CD14-positive monocyte (primary cell): ENCODE results near the gene MAPK1IP1L. TPM values are rescaled to one million over a fixed set of nuclear protein-coding genes. Genes with fewer than 3 reads are reported as not detected.
A peak's percentile ranks its signal among the peaks of the same experiment; 100 is the strongest.

Experiments
- DNase-seq, 3 donors: peaks; one replicate each; pipeline ENCODE4 v3.0.0-alpha.2; 2011 to 2022
- H2AFZ ChIP-seq: 2 replicates; pipeline ENCODE4 v1.6.0; 2012; ENCODE audit warnings: mild to moderate bottlenecking, low read depth, low read length, inconsistent platforms; ENCODE audit not compliant: insufficient read depth, poor library complexity, severe bottlenecking
- H3K27ac ChIP-seq, 2 donors: 1 replicate in 1 of 2; 2 replicates in 1 of 2; pipeline ENCODE4 v1.5.1; 2012 to 2013; ENCODE audit warnings: low read length in 2 of 2, control low read depth in 1 of 2, inconsistent platforms in 1 of 2, low read depth in 1 of 2, mild to moderate bottlenecking in 1 of 2
- H3K27me3 ChIP-seq, 2 donors: one replicate each; pipeline versions ENCODE4 v1.6.0 to v1.6.1; 2011 to 2013; ENCODE audit warnings: low read length in 2 of 2; ENCODE audit not compliant: control insufficient read depth in 2 of 2, insufficient read depth in 2 of 2
- H3K36me3 ChIP-seq, 2 donors: replicated peaks in 1 of 2; 1 replicate in 1 of 2; 2 replicates in 1 of 2; pipeline versions ENCODE4 v1.5.1 to v1.6.1; 2012 to 2013; ENCODE audit warnings: low read length in 2 of 2, control low read depth in 1 of 2, inconsistent platforms in 1 of 2, mild to moderate bottlenecking in 1 of 2; ENCODE audit not compliant: insufficient read depth in 2 of 2, control insufficient read depth in 1 of 2
- H3K4me1 ChIP-seq, 2 donors: 1 replicate in 1 of 2; 2 replicates in 1 of 2; pipeline versions ENCODE4 v1.5.1 to v1.6.1; 2012 to 2013; ENCODE audit warnings: low read length in 2 of 2, control low read depth in 1 of 2, inconsistent platforms in 1 of 2, mild to moderate bottlenecking in 1 of 2, moderate library complexity in 1 of 2; ENCODE audit not compliant: insufficient read depth in 2 of 2, control insufficient read depth in 1 of 2
- H3K4me2 ChIP-seq: replicated peaks from 2 replicates; pipeline ENCODE3; 2012; ENCODE audit warnings: low read length, moderate library complexity, mild to moderate bottlenecking; ENCODE audit not compliant: poor library complexity, severe bottlenecking; ENCODE audit errors: extremely low read depth
- H3K4me3 ChIP-seq, 3 experiments: fragments of 200-600 bp in 1 of 3; sonication (generic) in 1 of 3; replicated peaks in 1 of 3; 1 replicate in 2 of 3; 2 replicates in 1 of 3; pipeline ENCODE4 v1.5.1; 2011 to 2013; ENCODE audit warnings: low read length in 3 of 3, mild to moderate bottlenecking in 3 of 3, control low read depth in 2 of 3, low read depth in 2 of 3, inconsistent platforms in 1 of 3, moderate library complexity in 1 of 3
- H3K79me2 ChIP-seq: 2 replicates; pipeline ENCODE4 v1.6.0; 2012; ENCODE audit warnings: mild to moderate bottlenecking, control low read depth, inconsistent platforms, low read length, moderate library complexity; ENCODE audit not compliant: insufficient read depth
- H3K9ac ChIP-seq: 2 replicates; pipeline ENCODE4 v1.6.0; 2017; ENCODE audit warnings: low read length, mild to moderate bottlenecking; ENCODE audit not compliant: insufficient read depth, poor library complexity, severe bottlenecking
- H3K9me3 ChIP-seq, 2 donors: replicated peaks in 1 of 2; 1 replicate in 1 of 2; 2 replicates in 1 of 2; pipeline versions ENCODE4 v1.5.1 to v1.6.1; 2012 to 2013; ENCODE audit warnings: low read length in 2 of 2, control low read depth in 1 of 2; ENCODE audit not compliant: control insufficient read depth in 1 of 2, insufficient read depth in 1 of 2
- H4K20me1 ChIP-seq: 2 replicates; pipeline ENCODE4 v1.6.0; 2012; ENCODE audit warnings: mild to moderate bottlenecking, low read length, control low read depth, moderate library complexity; ENCODE audit not compliant: insufficient read depth
- H3K27ac Mint-ChIP-seq, 7 donors: one replicate each; pipeline ENCODE4 v1.8.0; 2020; ENCODE audit warnings: mild to moderate bottlenecking in 7 of 7, mixed read lengths in 7 of 7, moderate library complexity in 6 of 7, inconsistent platforms in 2 of 7
- H3K27me3 Mint-ChIP-seq, 3 donors: one replicate each; pipeline ENCODE4 v1.8.0; 2021 to 2022; ENCODE audit warnings: low read depth in 3 of 3, mild to moderate bottlenecking in 3 of 3, mixed read lengths in 3 of 3, moderate library complexity in 3 of 3, inconsistent platforms in 1 of 3
- H3K36me3 Mint-ChIP-seq, 2 donors: one replicate each; pipeline ENCODE4 v1.8.0; 2020; ENCODE audit warnings: mixed read lengths in 2 of 2, inconsistent platforms in 1 of 2, mild to moderate bottlenecking in 1 of 2
- H3K4me1 Mint-ChIP-seq: one replicate; pipeline ENCODE4 v1.8.0; 2020; ENCODE audit warnings: mild to moderate bottlenecking, mixed read lengths
- H3K4me3 Mint-ChIP-seq, 2 donors: one replicate each; pipeline ENCODE4 v1.8.0; 2020; ENCODE audit warnings: mild to moderate bottlenecking in 2 of 2, mixed read lengths in 2 of 2, moderate library complexity in 1 of 2
- H3K9me3 Mint-ChIP-seq, 7 donors: one replicate each; pipeline ENCODE4 v1.8.0; 2020 to 2022; ENCODE audit warnings: mixed read lengths in 7 of 7, mild to moderate bottlenecking in 6 of 7, moderate library complexity in 6 of 7, inconsistent platforms in 2 of 7
- WGBS: methylation state at CpG from one replicate; pipeline ENCODE4 v1.1.5; 2013; ENCODE audit warnings: missing lambda C conversion rate; ENCODE audit not compliant: insufficient coverage; 5-methylcytosine and 5-hydroxymethylcytosine counted together
- intact Hi-C, 2 donors: fragments of 100-400 bp; cut with micrococcal nuclease; formaldehyde crosslinking; loops; one replicate each; pipeline versions ENCODE4 v1.15.0 to v1.15.1; 2023
- polyA plus RNA-seq, 3 donors: library from polyadenylated mRNA; depleted of rRNA in 1 of 3; unstranded in 2 of 3; stranded (reverse) in 1 of 3; fragments of 300-500 nt in 2 of 3; fragments of >200 nt in 1 of 3; fragmentation: Illumina TruSeq in 2 of 3; gene quantifications; 1 replicate in 2 of 3; 2 replicates in 1 of 3; pipeline ENCODE4 v1.2.3, GENCODE V29; 2012 to 2021
- TF ChIP-seq, protein P1 (sequence below): fragments of 200-600 bp; IDR thresholded peaks from one replicate; pipeline ENCODE4 v1.8.0; 2022; ENCODE audit warnings: antibody characterized with exemption, mild to moderate bottlenecking

Gene MAPK1IP1L
- polyA plus RNA-seq, 3 donors = 44.8 to 89.8 (median 67.8) TPM

DNA sequence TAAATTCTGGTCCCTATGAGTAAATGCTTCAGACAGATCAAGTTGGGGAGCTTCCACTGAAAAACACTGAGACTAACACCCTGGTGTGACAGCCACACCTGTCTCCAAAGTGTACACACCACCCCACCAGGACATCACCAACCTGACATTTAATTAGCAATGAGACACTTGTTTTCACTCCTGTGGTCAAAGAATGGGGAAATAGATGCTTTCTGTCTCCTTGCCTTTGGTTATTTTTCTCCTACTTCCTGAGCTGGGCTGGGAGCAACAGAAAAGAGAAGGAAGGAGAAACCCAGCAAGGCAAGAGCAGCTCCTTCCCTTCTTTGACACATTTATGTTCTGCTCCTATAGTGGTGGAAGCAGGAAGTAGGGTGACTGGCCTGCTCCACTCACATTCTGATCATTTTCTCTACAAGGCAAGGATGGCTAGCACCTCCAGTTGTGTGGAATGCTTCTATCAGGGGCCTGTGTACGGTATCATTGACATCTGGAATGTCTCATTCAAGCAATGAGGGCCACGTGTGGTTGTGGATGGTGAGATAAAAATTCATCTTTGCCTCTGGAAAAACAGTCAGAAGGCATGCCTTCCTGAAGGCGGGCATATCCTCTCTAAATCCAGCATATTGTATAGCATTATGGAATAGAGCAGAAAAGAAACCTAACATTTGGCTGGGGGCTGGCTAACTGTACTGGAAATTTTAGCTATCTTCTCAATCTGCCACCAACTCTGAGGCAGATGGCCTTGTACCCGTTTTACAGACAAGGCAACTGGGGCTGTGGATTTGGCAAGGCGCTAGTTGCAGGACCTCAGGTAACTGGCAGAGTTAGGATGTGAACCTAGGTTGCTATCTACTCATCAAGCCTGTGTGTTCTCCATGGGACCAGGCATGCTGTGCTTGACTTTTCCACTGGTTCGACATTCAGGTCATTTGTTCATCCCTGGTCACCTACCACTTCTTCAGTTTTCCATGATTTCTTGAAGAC lies 52.8 kb downstream of the MAPK1IP1L start:
- peak overlapping the region in 1 of 3 experiments; percentile 31 for H3K4me3 ChIP-seq
- H3K4me1 ChIP-seq = peaks cover 64 to 71% of the 10 kb centered on the region in 2 donors
- H2AFZ ChIP-seq = no peak overlapping the region
- intact Hi-C loops = no loop called here
- peaks cover 5 to 31% (median 14%) of the 10 kb centered on the region in 7 donors for H3K9me3 Mint-ChIP-seq
- H3K36me3 Mint-ChIP-seq = peaks cover 10 to 20% of the 10 kb centered on the region in 2 donors
- no peaks in the 10 kb centered on the region for H3K27me3 ChIP-seq
- H3K9ac ChIP-seq = peak overlapping the region; percentile 45
- peaks cover 54% of the 10 kb centered on the region for H3K4me1 Mint-ChIP-seq
- H4K20me1 ChIP-seq = no peaks in the 10 kb centered on the region
- peaks cover 0 to 6% (median 0%) of the 10 kb centered on the region in 3 donors for H3K27me3 Mint-ChIP-seq
- 96% methylated on average over 4 of the region's 6 CpGs for WGBS
- no peaks in the 10 kb centered on the region for H3K36me3 ChIP-seq
- no peaks in the 10 kb centered on the region for H3K79me2 ChIP-seq
- H3K9me3 ChIP-seq = peaks cover 6 to 19% of the 10 kb centered on the region in 2 donors
- peak overlapping the region; percentile 85 to 90 for H3K27ac ChIP-seq
- TF ChIP-seq, protein P1, sequence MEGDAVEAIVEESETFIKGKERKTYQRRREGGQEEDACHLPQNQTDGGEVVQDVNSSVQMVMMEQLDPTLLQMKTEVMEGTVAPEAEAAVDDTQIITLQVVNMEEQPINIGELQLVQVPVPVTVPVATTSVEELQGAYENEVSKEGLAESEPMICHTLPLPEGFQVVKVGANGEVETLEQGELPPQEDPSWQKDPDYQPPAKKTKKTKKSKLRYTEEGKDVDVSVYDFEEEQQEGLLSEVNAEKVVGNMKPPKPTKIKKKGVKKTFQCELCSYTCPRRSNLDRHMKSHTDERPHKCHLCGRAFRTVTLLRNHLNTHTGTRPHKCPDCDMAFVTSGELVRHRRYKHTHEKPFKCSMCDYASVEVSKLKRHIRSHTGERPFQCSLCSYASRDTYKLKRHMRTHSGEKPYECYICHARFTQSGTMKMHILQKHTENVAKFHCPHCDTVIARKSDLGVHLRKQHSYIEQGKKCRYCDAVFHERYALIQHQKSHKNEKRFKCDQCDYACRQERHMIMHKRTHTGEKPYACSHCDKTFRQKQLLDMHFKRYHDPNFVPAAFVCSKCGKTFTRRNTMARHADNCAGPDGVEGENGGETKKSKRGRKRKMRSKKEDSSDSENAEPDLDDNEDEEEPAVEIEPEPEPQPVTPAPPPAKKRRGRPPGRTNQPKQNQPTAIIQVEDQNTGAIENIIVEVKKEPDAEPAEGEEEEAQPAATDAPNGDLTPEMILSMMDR = no peak
- peak overlapping the region; percentile 89 to 98 (median 92) for H3K27ac Mint-ChIP-seq
- DNase-seq = peak; percentile 59 to 88 (median 77)
- peak overlapping the region; percentile 26 for H3K4me2 ChIP-seq
- peak overlapping the region in 1 of 2 donors; percentile 51 for H3K4me3 Mint-ChIP-seq

DNA sequence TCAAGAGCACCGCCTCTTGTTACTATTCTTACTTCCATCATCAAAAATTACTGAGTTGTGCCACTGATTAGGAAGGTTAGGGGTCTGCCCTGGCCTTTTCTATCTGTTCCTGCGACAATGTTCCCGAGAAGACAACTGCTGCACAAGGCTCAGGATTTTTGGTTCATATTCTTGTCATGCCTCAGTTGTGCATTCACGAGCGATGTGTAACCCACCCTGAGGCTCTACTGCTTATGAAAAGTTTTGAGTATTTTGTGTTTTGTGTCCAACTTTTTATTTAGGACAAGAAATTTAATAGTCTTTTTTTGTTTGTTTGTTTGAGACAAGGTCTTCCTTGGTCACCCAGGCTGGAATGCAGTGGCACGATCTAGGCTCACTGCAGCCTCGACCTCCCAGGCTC lies 54.5 kb downstream of the MAPK1IP1L start:
- no peaks in the 10 kb centered on the region for H3K27me3 ChIP-seq
- Mint-ChIP-seq H3K36me3 (peaks cover 10 to 20% of the 10 kb centered on the region in 2 donors), H3K4me1 (peaks cover 48% of the 10 kb centered on the region), H3K9me3 (peaks cover 5 to 31% (median 14%) of the 10 kb centered on the region in 7 donors), H3K27ac (peak overlapping the region in 4 of 7 donors; percentile 30 to 83 (median 44)), H3K4me3 (no peak overlapping the region), H3K27me3 (peaks cover 0 to 6% (median 0%) of the 10 kb centered on the region in 3 donors)
- H3K9ac ChIP-seq = no peak overlapping the region
- peaks cover 6 to 19% of the 10 kb centered on the region in 2 donors for H3K9me3 ChIP-seq
- no peak overlapping the region for H3K4me2 ChIP-seq
- H3K79me2 ChIP-seq = no peaks in the 10 kb centered on the region
- H2AFZ ChIP-seq = no peak overlapping the region
- TF ChIP-seq, protein P1 = no peak
- H3K4me3 ChIP-seq = no peak overlapping the region
- 96% methylated on average over 5 of the region's 7 CpGs for WGBS
- peak overlapping the region in 1 of 2 donors; percentile 97 for H3K27ac ChIP-seq
- intact Hi-C loops = no loop called here
- H3K4me1 ChIP-seq = peaks cover 62 to 68% of the 10 kb centered on the region in 2 donors
- DNase-seq = no peak
- H4K20me1 ChIP-seq = no peaks in the 10 kb centered on the region
- no peaks in the 10 kb centered on the region for H3K36me3 ChIP-seq
